Measurements from ENCODE around the gene WNT3.

Gene WNT3

DNA sequence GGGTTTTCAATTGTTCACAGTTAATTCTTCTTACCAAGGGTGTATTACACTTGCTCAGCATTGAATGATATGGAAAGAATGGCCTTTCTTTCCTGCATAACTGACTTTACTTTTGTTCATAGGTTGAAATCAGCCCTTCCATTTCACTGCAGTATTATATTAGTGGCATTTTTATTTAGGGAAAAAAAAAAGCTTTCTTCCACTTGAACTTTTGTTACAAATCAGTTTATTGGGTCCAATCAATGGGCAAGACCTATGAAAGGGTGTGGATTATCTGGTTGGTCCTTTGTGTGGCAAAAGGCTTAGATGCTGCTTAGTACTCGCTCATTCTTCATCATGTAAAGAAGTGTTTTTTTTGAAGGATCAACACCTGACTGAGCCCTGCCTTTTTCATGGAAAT is 74.1 kb downstream of the WNT3 start:
- H3K4me3 ChIP-seq (ENCODE audit: low read depth, low read length) = no peak overlapping the region
- DNase-seq (ENCODE audit: low read depth) = no peak

DNA sequence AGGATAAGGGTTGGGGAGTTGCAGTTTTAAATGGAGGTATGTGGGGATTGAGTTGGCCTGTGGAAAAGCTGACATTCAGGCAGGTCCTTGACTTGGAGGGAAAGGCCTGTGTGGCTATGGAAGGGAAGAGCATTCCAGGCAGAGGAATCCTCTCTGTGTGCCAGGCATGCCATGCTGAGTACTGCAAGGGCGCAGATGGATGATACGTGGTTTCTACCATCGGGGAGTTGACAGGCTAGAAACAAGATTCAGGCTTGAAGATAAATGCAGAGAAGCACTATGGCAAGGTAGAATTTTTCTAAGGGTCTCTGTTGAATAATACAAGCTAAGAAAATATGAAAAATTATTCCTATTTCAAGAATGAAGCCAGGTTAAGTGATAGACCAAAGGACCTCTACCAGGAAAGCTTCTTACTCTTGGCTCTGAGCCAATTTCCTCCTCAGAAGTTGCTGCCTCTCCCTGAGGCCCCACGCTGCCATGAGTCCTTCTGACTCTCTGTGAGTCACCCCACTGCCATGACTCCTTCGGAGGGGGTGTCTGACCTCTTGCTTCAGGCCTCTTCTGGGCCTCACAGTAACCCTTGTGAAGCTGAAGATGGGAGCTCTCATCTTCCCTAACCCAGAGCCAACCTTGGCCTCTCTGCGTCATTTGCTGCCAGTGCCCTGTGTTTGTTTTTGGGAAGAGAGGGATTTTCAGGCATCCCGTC is 75.8 kb downstream of the WNT3 start:
- peak; percentile 79 for DNase-seq (ENCODE audit: low read depth)
- H3K4me3 ChIP-seq (ENCODE audit: low read depth, low read length) = no peak overlapping the region

DNA sequence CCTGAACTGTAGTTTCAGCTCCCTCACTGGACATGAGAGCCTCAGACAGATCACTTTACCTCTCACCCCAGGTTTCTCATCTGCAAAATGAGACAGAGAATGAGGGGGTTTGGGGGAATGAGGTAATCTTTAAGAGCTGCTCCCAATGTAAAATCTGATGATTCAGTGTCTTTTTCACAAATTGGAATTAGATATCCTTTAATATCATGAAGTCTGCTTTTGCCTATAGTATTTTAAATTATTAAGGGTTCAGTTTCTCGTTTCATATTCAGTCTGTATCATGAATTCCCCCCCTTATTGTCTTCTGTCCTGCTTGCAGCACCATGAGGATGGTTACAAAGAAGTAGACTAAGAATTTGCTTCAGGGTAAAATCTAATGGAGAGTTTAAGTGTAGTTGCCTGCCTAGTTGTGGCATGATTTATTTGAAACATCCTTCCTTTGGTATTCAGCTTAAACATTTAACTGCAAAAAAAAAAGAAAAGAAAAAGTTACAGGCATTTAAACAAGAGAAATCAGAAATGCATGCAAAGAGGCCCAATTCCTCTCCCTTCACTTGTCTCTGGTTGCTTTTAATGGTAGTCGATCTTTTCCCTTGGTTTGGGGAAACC is 77.3 kb downstream of the WNT3 start:
- no peak for DNase-seq (ENCODE audit: low read depth)
- no peak overlapping the region for H3K4me3 ChIP-seq (ENCODE audit: low read depth, low read length)

DNA sequence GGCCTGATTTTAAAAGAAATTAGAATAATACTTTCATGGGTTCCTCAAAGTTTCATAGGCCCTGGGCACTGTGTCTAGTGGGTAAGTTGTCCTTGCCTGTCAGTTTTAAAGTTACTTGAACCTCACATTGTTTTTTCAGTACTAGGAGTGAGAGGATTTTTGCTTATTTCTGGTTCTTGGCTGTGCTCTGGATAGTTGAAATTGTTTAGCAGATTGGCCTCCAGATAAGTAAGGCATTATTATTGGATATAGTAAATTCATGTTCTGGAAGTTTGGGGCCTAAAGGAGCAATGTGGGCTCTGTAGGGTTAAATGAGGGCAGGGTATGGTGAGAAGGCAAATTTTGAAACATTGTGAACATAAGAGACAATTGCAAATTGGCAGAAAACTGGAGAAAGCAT is 78.5 kb downstream of the WNT3 start:
- no peak overlapping the region for H3K4me3 ChIP-seq (ENCODE audit: low read depth, low read length)
- DNase-seq (ENCODE audit: low read depth) = no peak

DNA sequence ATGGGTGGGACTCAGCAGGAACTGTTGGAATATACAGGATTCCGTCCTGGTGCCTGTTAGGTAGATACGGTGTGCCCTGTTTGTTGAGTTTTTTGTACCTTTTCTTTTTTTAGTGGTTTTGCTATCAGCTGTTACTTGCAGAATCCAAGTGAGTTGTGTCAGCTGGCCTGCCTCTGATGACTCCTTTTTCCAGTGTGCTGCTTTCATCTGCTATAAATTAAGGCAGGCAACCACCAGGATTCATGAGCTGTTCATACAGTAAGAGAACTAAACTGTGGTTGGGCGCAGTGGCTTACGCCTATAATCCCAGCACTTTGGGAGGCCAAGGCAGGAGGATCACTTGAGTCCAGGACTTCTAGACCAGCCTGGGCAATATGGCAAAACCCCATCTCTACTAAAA is 79.9 kb downstream of the WNT3 start:
- H3K4me3 ChIP-seq (ENCODE audit: low read depth, low read length) = no peak overlapping the region
- DNase-seq (ENCODE audit: low read depth) = no peak

GRCh38 chr17:46737326-46737725 is 81.2 kb downstream of the WNT3 start:
- no peak for DNase-seq (ENCODE audit: low read depth)

GRCh38 chr17:46736100-46736499 is 82.4 kb downstream of the WNT3 start:
- H3K4me3 ChIP-seq (ENCODE audit: low read depth, low read length) = no peak overlapping the region
- DNase-seq (ENCODE audit: low read depth) = no peak

More at GRCh38 chr17:46737326-46737725, 81.2 kb downstream of the WNT3 start:
- no peak overlapping the region for H3K4me3 ChIP-seq (ENCODE audit: low read depth, low read length)

DNA sequence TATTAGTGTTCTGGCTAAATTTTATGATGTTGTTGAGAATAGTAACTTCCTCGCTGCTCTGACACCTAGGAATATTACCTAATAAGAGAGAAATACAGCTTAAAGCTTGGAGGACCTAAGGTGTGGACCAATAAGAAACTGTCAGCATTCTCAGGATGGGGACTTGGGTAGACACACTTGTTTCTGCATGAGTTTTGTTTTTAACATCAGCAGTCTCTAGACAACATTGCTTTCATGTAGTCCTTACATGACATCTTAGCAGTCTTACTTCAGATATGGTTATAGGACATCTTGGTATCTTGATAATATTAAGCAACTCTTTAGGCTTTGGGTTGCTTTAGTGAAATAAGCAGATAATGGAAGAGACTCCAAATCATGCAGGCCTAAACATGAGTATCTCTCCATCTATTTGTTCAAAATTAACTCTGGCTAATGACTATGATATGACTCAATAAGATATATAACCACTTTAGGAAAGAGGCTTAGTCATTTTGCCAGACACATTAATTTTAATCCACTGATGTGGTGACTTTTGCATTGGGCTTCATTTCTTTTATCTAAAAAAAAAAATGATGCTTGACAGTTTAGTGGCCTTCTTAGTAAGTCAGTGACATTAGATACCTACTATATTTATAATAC is 84.5 kb downstream of the WNT3 start:
- DNase-seq (ENCODE audit: low read depth) = no peak
- H3K4me3 ChIP-seq (ENCODE audit: low read depth, low read length) = no peak overlapping the region

- no peak overlapping the region for H3K4me3 ChIP-seq (ENCODE audit: low read depth, low read length)
- DNase-seq (ENCODE audit: low read depth) = no peak
Measured at GRCh38 chr17:46732754-46733398, 85.6 kb downstream of the WNT3 start.

DNA sequence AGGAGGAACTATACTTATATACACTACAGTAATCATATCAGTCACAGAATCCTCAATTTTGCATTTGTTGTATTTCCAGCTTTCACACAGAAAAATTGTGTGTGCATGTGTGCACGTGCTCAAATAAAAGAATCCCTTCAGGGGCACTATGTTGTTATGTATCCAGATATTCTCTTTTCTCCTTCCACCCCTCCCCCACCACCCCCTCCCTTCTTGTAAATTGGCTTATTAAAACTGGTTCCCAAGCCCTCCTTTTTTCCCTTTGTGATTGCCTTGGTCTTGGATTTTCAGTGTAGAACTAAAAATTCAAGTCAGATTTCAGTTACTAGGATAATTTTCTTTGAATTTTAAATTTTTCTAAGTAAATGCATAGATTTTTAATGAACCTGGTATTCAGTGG is 86.3 kb downstream of the WNT3 start:
- H3K4me3 ChIP-seq (ENCODE audit: low read depth, low read length) = no peak overlapping the region
- no peak for DNase-seq (ENCODE audit: low read depth)

DNA sequence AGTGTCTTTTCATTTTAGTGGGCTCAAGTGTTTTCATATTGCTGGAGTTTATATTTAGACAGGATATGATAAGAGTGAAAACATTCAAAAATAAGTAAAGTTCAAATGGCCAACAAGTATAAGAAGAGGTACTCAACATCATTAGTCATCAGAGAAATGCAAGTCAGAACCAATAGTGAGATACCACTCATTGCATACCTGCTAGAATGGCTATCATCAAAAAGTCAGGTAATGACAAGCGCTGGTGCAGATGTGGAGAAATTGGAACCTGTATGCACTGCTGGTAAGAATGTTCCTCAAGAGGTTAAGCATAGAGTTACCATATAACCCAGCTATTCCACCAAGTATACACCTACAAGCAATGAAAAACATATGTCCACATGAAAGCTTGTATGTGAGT is 87.8 kb downstream of the WNT3 start:
- no peak for DNase-seq (ENCODE audit: low read depth)

GRCh38 chr17:46730026-46730425 is 88.5 kb downstream of the WNT3 start:
- no peak overlapping the region for H3K4me3 ChIP-seq (ENCODE audit: low read depth, low read length)
- no peak for DNase-seq (ENCODE audit: low read depth)

More for the DNA sequence above, 87.8 kb downstream of the WNT3 start:
- no peak overlapping the region for H3K4me3 ChIP-seq (ENCODE audit: low read depth, low read length)

DNA sequence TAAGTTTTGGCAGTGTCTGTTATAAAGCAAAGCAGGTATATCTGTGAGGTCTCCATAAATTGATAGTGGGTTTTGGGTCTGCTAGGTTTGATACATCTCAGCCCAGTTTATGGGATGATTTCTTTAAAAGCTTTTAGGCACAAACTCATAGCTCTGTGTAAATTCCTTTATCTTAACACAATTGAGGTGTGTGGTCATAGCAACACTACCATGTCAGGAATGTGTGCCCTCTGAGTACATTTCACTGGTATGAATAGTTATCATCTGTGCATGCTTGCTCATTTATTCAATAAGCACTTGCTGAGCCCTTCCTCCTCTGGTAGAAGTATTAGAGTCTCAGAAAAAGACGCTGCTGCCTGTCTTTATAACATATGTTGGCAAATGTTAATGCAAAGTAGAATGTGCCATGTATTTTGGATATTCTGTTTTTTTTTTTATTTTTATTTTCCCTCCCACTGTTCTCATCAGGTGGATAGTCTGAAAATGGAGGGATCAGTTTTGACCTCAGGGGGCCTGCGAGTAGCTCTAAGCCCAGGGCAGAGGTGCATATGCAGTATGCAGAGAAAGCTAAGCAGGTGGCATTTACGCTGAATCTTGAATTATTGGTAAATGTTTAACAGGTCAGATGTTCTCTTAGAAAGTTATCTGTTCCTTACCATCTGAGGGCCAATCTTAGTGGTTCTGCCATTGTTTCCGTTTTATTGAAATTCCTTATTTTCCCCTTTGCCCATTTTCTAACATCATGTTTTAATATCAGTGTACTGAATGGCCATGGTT is 90.7 kb downstream of the WNT3 start:
- no peak for DNase-seq (ENCODE audit: low read depth)
- H3K4me3 ChIP-seq (ENCODE audit: low read depth, low read length) = no peak overlapping the region

DNA sequence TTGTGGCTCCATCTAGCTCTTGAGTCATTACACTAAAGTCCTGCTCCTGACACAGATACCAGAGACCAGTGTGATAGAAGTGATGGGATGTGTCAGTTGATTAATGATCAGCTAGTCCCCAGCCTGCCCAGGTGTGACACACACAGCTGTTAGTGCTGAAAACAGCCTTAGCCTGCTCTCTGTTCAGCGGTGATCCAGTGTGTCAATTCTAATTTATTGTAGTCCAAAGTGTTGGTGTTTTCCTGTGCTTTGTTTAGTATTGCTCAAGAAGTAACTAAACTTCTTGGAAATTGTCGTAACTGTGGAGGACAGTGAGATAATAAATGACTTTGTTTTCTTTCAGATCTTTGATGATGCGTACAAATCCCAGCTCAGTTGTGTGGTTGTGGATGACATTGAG is 92.3 kb downstream of the WNT3 start:
- DNase-seq (ENCODE audit: low read depth) = no peak
- no peak overlapping the region for H3K4me3 ChIP-seq (ENCODE audit: low read depth, low read length)

DNA sequence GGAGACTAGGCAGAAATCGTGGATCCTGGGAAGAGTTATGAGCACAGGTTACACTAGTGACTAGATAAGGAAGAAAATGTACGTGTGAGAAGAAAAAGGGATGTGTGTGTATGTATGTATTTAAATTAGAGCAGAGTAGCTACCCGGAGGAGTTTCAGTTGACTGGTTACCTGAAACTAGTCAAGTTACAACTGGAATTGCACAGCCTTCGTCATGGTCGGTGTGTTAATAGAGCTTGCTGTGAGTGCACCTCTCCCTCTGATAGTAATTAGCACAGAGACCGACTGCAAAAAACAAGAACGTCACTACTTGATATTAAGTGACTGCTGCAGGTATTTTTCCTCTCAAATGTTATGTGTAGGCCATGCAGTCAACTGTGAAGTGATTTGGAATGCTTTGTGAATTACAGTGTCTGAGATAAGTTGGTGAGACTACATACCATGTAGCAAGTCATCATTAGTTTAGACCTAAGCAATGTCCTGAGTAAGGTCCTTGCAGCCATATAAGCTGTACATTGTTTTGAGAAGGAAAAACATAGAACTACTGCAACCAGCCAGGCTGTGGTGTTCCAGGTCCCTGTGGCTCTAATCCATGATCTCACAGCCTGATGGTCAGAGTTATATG is 95.7 kb downstream of the WNT3 start:
- DNase-seq (ENCODE audit: low read depth) = no peak
- no peak overlapping the region for H3K4me3 ChIP-seq (ENCODE audit: low read depth, low read length)

DNA sequence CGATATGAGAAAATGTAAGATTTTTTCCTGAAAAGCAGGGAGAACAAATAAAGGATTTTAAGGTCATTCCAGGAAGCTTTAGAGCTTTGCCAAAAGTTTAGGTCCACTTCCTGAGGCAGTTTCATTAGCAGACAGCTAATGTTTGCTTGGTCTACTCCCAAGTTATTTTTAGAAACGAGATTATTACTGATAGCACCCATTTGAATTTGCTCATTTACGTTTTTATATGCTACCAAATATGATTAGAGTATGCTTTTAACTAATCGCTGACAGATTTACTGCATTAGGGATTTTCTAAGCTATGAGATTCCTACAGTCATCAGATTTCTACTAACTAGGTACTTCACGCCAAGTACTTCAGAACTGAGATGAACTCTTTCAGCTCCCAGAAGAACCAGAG is 98.1 kb downstream of the WNT3 start:
- H3K4me3 ChIP-seq (ENCODE audit: low read depth, low read length) = no peak overlapping the region

GRCh38 chr17:46719891-46720290 is 98.6 kb downstream of the WNT3 start:
- DNase-seq (ENCODE audit: low read depth) = no peak
- H3K4me3 ChIP-seq (ENCODE audit: low read depth, low read length) = no peak overlapping the region

More for the DNA sequence above, 98.1 kb downstream of the WNT3 start:
- DNase-seq (ENCODE audit: low read depth) = no peak

DNA sequence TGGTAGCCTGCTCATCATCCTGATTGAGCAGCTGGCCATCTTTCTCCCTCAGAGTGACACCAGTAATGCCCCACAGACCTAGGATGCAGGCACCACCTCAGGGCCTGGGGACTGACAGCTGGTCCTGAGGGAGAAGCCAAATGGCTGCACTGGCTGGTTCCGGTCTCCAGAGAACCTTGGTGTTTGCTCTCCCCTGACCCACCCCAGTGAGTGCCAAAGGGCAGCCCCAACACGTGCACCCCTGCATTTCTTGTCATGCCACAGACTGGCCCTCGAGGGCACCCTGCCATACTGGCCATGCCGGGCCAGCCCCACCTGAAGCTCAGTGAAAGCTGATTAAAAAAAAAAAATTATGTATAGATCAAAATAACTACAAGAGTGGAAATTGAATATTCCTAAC is 100.5 kb downstream of the WNT3 start:
- no peak overlapping the region for H3K4me3 ChIP-seq (ENCODE audit: low read depth, low read length)
- no peak for DNase-seq (ENCODE audit: low read depth)
